Panc1 (cell line): Measurements from ENCODE around the gene ICAM4. TPM values are rescaled to one million over a fixed set of nuclear protein-coding genes. Genes with fewer than 3 reads are reported as not detected.

ENCODE experiments used
- ATAC-seq: fragments of 200-7000 bp; cut with Tn5 transposase; 2 replicates; pipeline ENCODE4 v1.9.1; 2020; ENCODE audit warnings: mild to moderate bottlenecking, moderate library complexity
- BruUV-seq: library from RNA; stranded (reverse); fragments of 400-500 nt; replicated peaks from 2 replicates; lab custom pipeline; 2021; lab: Mats Ljungman, UMichigan
- CTCF ChIA-PET: fragments of 300-600 bp; sonication (Branson Sonifier 250); formaldehyde crosslinking; loops from one replicate; lab custom pipeline; 2022; ENCODE audit warnings: antibody characterized with exemption; lab: Charles Lee
- POLR2A ChIA-PET: fragments of 300-600 bp; sonication (Branson Sonifier 250); formaldehyde crosslinking; loops from one replicate; lab custom pipeline; 2022; ENCODE audit warnings: antibody characterized with exemption; lab: Charles Lee
- DNase-seq: peaks from one replicate; pipeline ENCODE4 v3.0.0-alpha.2; 2010; ENCODE audit warnings: low read depth, low spot score
- H3K27ac ChIP-seq: 2 replicates; pipeline ENCODE4 v1.5.1; 2011; ENCODE audit warnings: mild to moderate bottlenecking, low read length, inconsistent platforms
- H3K27me3 ChIP-seq: fragments of 200-500 bp; sonication (Bioruptor generic); 2 replicates; pipeline ENCODE4 v1.6.0; 2014; ENCODE audit warnings: low read length, inconsistent platforms; ENCODE audit not compliant: control insufficient read depth, insufficient read depth
- H3K36me3 ChIP-seq: fragments of 200-500 bp; sonication (Bioruptor generic); 2 replicates; pipeline ENCODE4 v1.5.1; 2014; ENCODE audit warnings: inconsistent platforms, mild to moderate bottlenecking, low read length, moderate library complexity; ENCODE audit not compliant: control insufficient read depth, insufficient read depth
- H3K4me1 ChIP-seq: 2 replicates; pipeline ENCODE4 v1.5.1; 2011; ENCODE audit warnings: inconsistent platforms, mild to moderate bottlenecking, low read length, moderate library complexity; ENCODE audit not compliant: control insufficient read depth, insufficient read depth
- H3K4me3 ChIP-seq, 2 experiments: 2 replicates each; pipeline ENCODE4 v1.5.1; 2011 to 2012; ENCODE audit warnings: low read depth in 2 of 2, low read length in 2 of 2, mild to moderate bottlenecking in 2 of 2, inconsistent platforms in 1 of 2, moderate library complexity in 1 of 2
- H3K9me3 ChIP-seq: fragments of 200-500 bp; sonication (Bioruptor generic); 2 replicates; pipeline ENCODE4 v1.5.1; 2014; ENCODE audit warnings: low read depth, mild to moderate bottlenecking, inconsistent platforms, low read length, moderate library complexity; ENCODE audit not compliant: control insufficient read depth, insufficient read depth
- POLR2AphosphoS5 ChIP-seq: IDR thresholded peaks from 2 replicates; pipeline ENCODE4 v1.6.1; 2012; ENCODE audit warnings: mild to moderate bottlenecking, low read depth, low read length, moderate library complexity
- REST ChIP-seq, 2 experiments: IDR thresholded peaks; 2 replicates each; pipeline ENCODE4 v1.6.1; 2011 to 2012; ENCODE audit warnings: low read depth in 2 of 2, control low read depth in 1 of 2, low read length in 1 of 2, mild to moderate bottlenecking in 1 of 2, moderate library complexity in 1 of 2; ENCODE audit not compliant: insufficient read depth in 1 of 2
- SIN3A ChIP-seq: IDR thresholded peaks from 2 replicates; pipeline ENCODE4 v1.6.1; 2012; ENCODE audit warnings: low read depth, mild to moderate bottlenecking, low read length, moderate library complexity, borderline replicate concordance; ENCODE audit not compliant: insufficient read depth
- TCF7L2 ChIP-seq: IDR thresholded peaks from 2 replicates; pipeline ENCODE4 v1.6.1; 2011; ENCODE audit warnings: mild to moderate bottlenecking, low read depth, low read length, inconsistent platforms
- in situ Hi-C: cut with HindIII; loops from 2 replicates; pipeline ENCODE4 v1.10.0; 2016; ENCODE audit warnings: low sequenced_read_pairs, low pct_unique_long_range_greater_than_20kb
- intact Hi-C: fragments of 100-400 bp; cut with micrococcal nuclease; formaldehyde crosslinking; loops from one replicate; pipeline ENCODE4 v1.10.0; 2022; ENCODE audit not compliant: unreplicated experiment
- total RNA-seq: library from RNA; stranded (reverse); gene quantifications from one replicate; pipeline ENCODE4 v1.2.1, GENCODE V29; 2021; ENCODE audit not compliant: unreplicated experiment
- TF ChIP-seq, protein P1 (sequence below): fragments of 450-650 bp; IDR thresholded peaks from 2 replicates; pipeline ENCODE4 v1.5.1; 2017; ENCODE audit warnings: mild to moderate bottlenecking

The ICAM4 gene
- total RNA-seq, 1 experiment from 2014 or later: 2.8 TPM

GRCh38 chr19:10318807-10319682 is 32.3 kb downstream of the ICAM4 start:
- Histone ChIP-seq H3K9me3 (no peaks in the 10 kb centered on the region), H3K4me1 (peaks cover 6% of the 10 kb centered on the region), H3K27me3 (no peaks in the 10 kb centered on the region), H3K27ac (no peak overlapping the region), H3K36me3 (no peaks in the 10 kb centered on the region; the same call in none of the 2 replicates), H3K4me3 (no peak overlapping the region)
- BruUV-seq: no TSS peak
- DNase-seq (no peak), ATAC-seq (no peak)
- ChIA-PET CTCF (interaction anchor here (0.6 kb wide), 1 partner anchor 379 kb away, joined by 14 read pairs; no protein-coding TSS in a partner anchor), POLR2A (no interaction called here)
- in situ Hi-C loops: no loop called here
- TF ChIP-seq SIN3A (no peak), POLR2AphosphoS5 (no peak), TCF7L2 (no peak), REST (IDR thresholded peaks at IDR 0.05; ENCODE audit: insufficient read depth in 1 of 2, low read depth in 2 of 2, low read length in 1 of 2) (no peak)
- TF ChIP-seq, protein P1, sequence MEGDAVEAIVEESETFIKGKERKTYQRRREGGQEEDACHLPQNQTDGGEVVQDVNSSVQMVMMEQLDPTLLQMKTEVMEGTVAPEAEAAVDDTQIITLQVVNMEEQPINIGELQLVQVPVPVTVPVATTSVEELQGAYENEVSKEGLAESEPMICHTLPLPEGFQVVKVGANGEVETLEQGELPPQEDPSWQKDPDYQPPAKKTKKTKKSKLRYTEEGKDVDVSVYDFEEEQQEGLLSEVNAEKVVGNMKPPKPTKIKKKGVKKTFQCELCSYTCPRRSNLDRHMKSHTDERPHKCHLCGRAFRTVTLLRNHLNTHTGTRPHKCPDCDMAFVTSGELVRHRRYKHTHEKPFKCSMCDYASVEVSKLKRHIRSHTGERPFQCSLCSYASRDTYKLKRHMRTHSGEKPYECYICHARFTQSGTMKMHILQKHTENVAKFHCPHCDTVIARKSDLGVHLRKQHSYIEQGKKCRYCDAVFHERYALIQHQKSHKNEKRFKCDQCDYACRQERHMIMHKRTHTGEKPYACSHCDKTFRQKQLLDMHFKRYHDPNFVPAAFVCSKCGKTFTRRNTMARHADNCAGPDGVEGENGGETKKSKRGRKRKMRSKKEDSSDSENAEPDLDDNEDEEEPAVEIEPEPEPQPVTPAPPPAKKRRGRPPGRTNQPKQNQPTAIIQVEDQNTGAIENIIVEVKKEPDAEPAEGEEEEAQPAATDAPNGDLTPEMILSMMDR: no peak
- intact Hi-C loops: no loop called here

- Histone ChIP-seq H3K4me3 (no peak overlapping the region), H3K27ac (no peak overlapping the region), H3K36me3 (no peaks in the 10 kb centered on the region; the same call in 1 of the 2 replicates), H3K27me3 (no peaks in the 10 kb centered on the region), H3K4me1 (peaks cover 6% of the 10 kb centered on the region), H3K9me3 (no peaks in the 10 kb centered on the region)
- POLR2A ChIA-PET: interaction anchor here (0.6 kb wide), 1 partner anchor 9 kb away, joined by 3 read pairs; no protein-coding TSS in a partner anchor
- DNase-seq (no peak), ATAC-seq (no peak)
- TF ChIP-seq REST (IDR thresholded peaks at IDR 0.05; ENCODE audit: insufficient read depth in 1 of 2, low read depth in 2 of 2, low read length in 1 of 2) (no peak), SIN3A (no peak), TCF7L2 (no peak), POLR2AphosphoS5 (no peak)
- TF ChIP-seq, protein P1: no peak
- no TSS peak for BruUV-seq
- in situ Hi-C loops: no loop called here
- CTCF ChIA-PET: no interaction called here
- intact Hi-C loops: no loop called here
Observed at GRCh38 chr19:10320602-10321416, 34.1 kb downstream of the ICAM4 start.
